Activated T-helper 17 cell treated with anti-CD3 and anti-CD28 coated beads, Interleukin-2, amount 50 U/mL, for 72 hours (primary cell): ENCODE data around the gene VPS29. TPM values are rescaled to one million over a fixed set of nuclear protein-coding genes. Genes with fewer than 3 reads are reported as not detected.
"Not testable (repeated sequence)": the region's sequence is repeated elsewhere in the genome, so short reads cannot be mapped to it uniquely, and the experiment has no call there.

Experiments
- ATAC-seq: fragments of 150-1000 bp; cut with Tn5 transposase; replicated peaks from 2 replicates; pipeline ENCODE4 v1.10.0; 2021; ENCODE audit warnings: mild to moderate bottlenecking, moderate library complexity
- H3K27ac Mint-ChIP-seq: one replicate; pipeline ENCODE4 v1.8.0; 2022; ENCODE audit warnings: mixed read lengths
- H3K27me3 Mint-ChIP-seq: one replicate; pipeline ENCODE4 v1.8.0; 2022; ENCODE audit warnings: mixed read lengths
- H3K36me3 Mint-ChIP-seq: one replicate; pipeline ENCODE4 v1.8.0; 2022; ENCODE audit warnings: low read depth, mild to moderate bottlenecking, mixed read lengths
- H3K4me1 Mint-ChIP-seq: one replicate; pipeline ENCODE4 v1.8.0; 2022; ENCODE audit warnings: mixed read lengths
- H3K4me3 Mint-ChIP-seq: one replicate; pipeline ENCODE4 v1.8.0; 2022; ENCODE audit warnings: mild to moderate bottlenecking, mixed read lengths
- H3K9me3 Mint-ChIP-seq: one replicate; pipeline ENCODE4 v1.8.0; 2022; ENCODE audit warnings: mixed read lengths
- total RNA-seq, 2 donors: library from RNA; stranded (reverse); gene quantifications; one replicate each; pipeline ENCODE4 v1.2.3, GENCODE V29; 2022

VPS29 gene
- total RNA-seq, 2 donors from 2014 or later = 103 to 125 TPM

- H3K36me3 Mint-ChIP-seq = peaks cover 93% of the 10 kb centered on the region
Measured at GRCh38 chr12:110536834-110537604, 35.1 kb upstream of the VPS29 start.

GRCh38 chr12:110534811-110535210, 32.9 kb upstream of the VPS29 start:
- Mint-ChIP-seq H3K4me3 (no peak overlapping the region), H3K4me1 (peaks cover 23% of the 10 kb centered on the region), H3K27me3 (no peaks in the 10 kb centered on the region), H3K36me3 (peaks cover 90% of the 10 kb centered on the region), H3K27ac (no peak overlapping the region), H3K9me3 (no peaks in the 10 kb centered on the region)
- ATAC-seq = no peak

More at GRCh38 chr12:110536834-110537604, 35.1 kb upstream of the VPS29 start:
- ATAC-seq = no peak
- Mint-ChIP-seq H3K27me3 (no peaks in the 10 kb centered on the region), H3K4me1 (peaks cover 17% of the 10 kb centered on the region), H3K27ac (no peak overlapping the region), H3K4me3 (no peak overlapping the region), H3K9me3 (no peaks in the 10 kb centered on the region)

- Mint-ChIP-seq H3K9me3 (no peaks in the 10 kb centered on the region), H3K27me3 (no peaks in the 10 kb centered on the region), H3K27ac (no peak overlapping the region), H3K36me3 (peaks cover 90% of the 10 kb centered on the region), H3K4me3 (no peak overlapping the region), H3K4me1 (peaks cover 17% of the 10 kb centered on the region)
- ATAC-seq = no peak
Measured at GRCh38 chr12:110533607-110534006, 31.7 kb upstream of the VPS29 start.

GRCh38 chr12:110532644-110533043, 30.7 kb upstream of the VPS29 start:
- H3K27ac Mint-ChIP-seq = no peak overlapping the region
- H3K27me3 Mint-ChIP-seq = no peaks in the 10 kb centered on the region
- peaks cover 17% of the 10 kb centered on the region for H3K4me1 Mint-ChIP-seq
- ATAC-seq = no peak
- H3K36me3 Mint-ChIP-seq = peaks cover 81% of the 10 kb centered on the region
- no peaks in the 10 kb centered on the region for H3K9me3 Mint-ChIP-seq
- H3K4me3 Mint-ChIP-seq = no peak overlapping the region

- H3K9me3 Mint-ChIP-seq = no peaks in the 10 kb centered on the region
- no peaks in the 10 kb centered on the region for H3K27me3 Mint-ChIP-seq
- peaks cover 17% of the 10 kb centered on the region for H3K4me1 Mint-ChIP-seq
- ATAC-seq = peak; percentile 88
- peak overlapping the region; percentile 36 for H3K27ac Mint-ChIP-seq
- peaks cover 72% of the 10 kb centered on the region for H3K36me3 Mint-ChIP-seq
- H3K4me3 Mint-ChIP-seq = no peak overlapping the region
Measured at GRCh38 chr12:110531741-110532333, 29.9 kb upstream of the VPS29 start.

- Mint-ChIP-seq H3K27ac (no peak overlapping the region), H3K4me3 (no peak overlapping the region), H3K4me1 (peaks cover 17% of the 10 kb centered on the region), H3K36me3 (peaks cover 59% of the 10 kb centered on the region), H3K9me3 (no peaks in the 10 kb centered on the region), H3K27me3 (no peaks in the 10 kb centered on the region)
- no peak for ATAC-seq
Measured at GRCh38 chr12:110530511-110530910, 28.6 kb upstream of the VPS29 start.

GRCh38 chr12:110528277-110528839, 26.4 kb upstream of the VPS29 start:
- Mint-ChIP-seq H3K27me3 (no peaks in the 10 kb centered on the region), H3K27ac (no peak overlapping the region), H3K4me1 (peaks cover 11% of the 10 kb centered on the region), H3K36me3 (peaks cover 39% of the 10 kb centered on the region), H3K9me3 (no peaks in the 10 kb centered on the region), H3K4me3 (no peak overlapping the region)
- ATAC-seq = no peak

GRCh38 chr12:110520876-110521712, 19.2 kb upstream of the VPS29 start:
- peak; percentile 92 for ATAC-seq

GRCh38 chr12:110518014-110518413, 16.1 kb upstream of the VPS29 start:
- H3K9me3 Mint-ChIP-seq, H3K36me3 Mint-ChIP-seq, H3K27me3 Mint-ChIP-seq, H3K4me3 Mint-ChIP-seq, H3K27ac Mint-ChIP-seq, H3K4me1 Mint-ChIP-seq, ATAC-seq: not testable (repeated sequence)

More at GRCh38 chr12:110520876-110521712, 19.2 kb upstream of the VPS29 start:
- H3K27ac Mint-ChIP-seq = peak overlapping the region; percentile 62
- H3K4me3 Mint-ChIP-seq = peak overlapping the region; percentile 42
- H3K36me3 Mint-ChIP-seq, H3K4me1 Mint-ChIP-seq, H3K27me3 Mint-ChIP-seq, H3K9me3 Mint-ChIP-seq: not testable (repeated sequence)

- Mint-ChIP-seq H3K4me1 (peaks cover 5% of the 10 kb centered on the region), H3K4me3 (no peak overlapping the region), H3K9me3 (no peaks in the 10 kb centered on the region), H3K27me3 (no peaks in the 10 kb centered on the region), H3K27ac (no peak overlapping the region), H3K36me3 (no peaks in the 10 kb centered on the region)
- no peak for ATAC-seq
Measured at GRCh38 chr12:110516995-110517394, 15.1 kb upstream of the VPS29 start.

GRCh38 chr12:110514363-110514762, 12.5 kb upstream of the VPS29 start:
- no peak overlapping the region for H3K27ac Mint-ChIP-seq
- H3K27me3 Mint-ChIP-seq = no peaks in the 10 kb centered on the region
- H3K36me3 Mint-ChIP-seq = no peaks in the 10 kb centered on the region
- no peak for ATAC-seq
- no peaks in the 10 kb centered on the region for H3K4me1 Mint-ChIP-seq
- no peak overlapping the region for H3K4me3 Mint-ChIP-seq
- H3K9me3 Mint-ChIP-seq = no peaks in the 10 kb centered on the region

- Mint-ChIP-seq H3K4me1 (no peaks in the 10 kb centered on the region), H3K9me3 (no peaks in the 10 kb centered on the region), H3K4me3 (no peak overlapping the region), H3K36me3 (no peaks in the 10 kb centered on the region), H3K27ac (no peak overlapping the region), H3K27me3 (no peaks in the 10 kb centered on the region)
- no peak for ATAC-seq
Measured at GRCh38 chr12:110513842-110514241, 11.9 kb upstream of the VPS29 start.

- Mint-ChIP-seq H3K27me3 (no peaks in the 10 kb centered on the region), H3K4me3 (no peak overlapping the region), H3K36me3 (no peaks in the 10 kb centered on the region), H3K9me3 (no peaks in the 10 kb centered on the region), H3K4me1 (no peaks in the 10 kb centered on the region), H3K27ac (no peak overlapping the region)
- ATAC-seq = no peak
Measured at GRCh38 chr12:110508071-110508586, 6.2 kb upstream of the VPS29 start.

- peaks cover 4% of the 10 kb centered on the region for H3K9me3 Mint-ChIP-seq
- H3K4me1 Mint-ChIP-seq = peaks cover 9% of the 10 kb centered on the region
- no peak overlapping the region for H3K27ac Mint-ChIP-seq
Measured at GRCh38 chr12:110505332-110505731, 3.4 kb upstream of the VPS29 start.

More at GRCh38 chr12:110505332-110505731, 3.4 kb upstream of the VPS29 start:
- Mint-ChIP-seq H3K36me3 (peaks cover 23% of the 10 kb centered on the region), H3K4me3 (no peak overlapping the region), H3K27me3 (no peaks in the 10 kb centered on the region)
- ATAC-seq = no peak
